ENCODE data around the gene KDM2A.

Gene KDM2A

DNA sequence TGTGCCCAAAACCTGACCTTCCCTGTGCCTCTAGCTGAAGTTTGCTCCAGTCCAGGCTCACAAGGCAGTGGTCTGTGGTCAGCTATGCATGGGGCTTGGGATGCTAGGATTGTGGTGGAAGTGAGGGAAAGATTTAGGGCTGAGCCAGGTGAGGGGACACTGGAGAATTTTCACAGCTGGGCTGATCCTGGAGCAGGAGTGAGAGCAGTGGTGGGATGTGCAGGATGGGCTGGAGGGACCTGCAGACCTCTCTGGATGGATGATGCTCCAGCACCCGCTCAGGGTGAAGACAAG is 23.9 kb upstream of the KDM2A start:
- Histone ChIP-seq H3K4me3 (ENCODE audit: extremely low read depth, insufficient read depth, low read length, poor library complexity, severe bottlenecking) (no peak overlapping the region), H3K36me3 (ENCODE audit: control insufficient read depth, insufficient read depth, low read length) (no peaks in the 10 kb centered on the region), H3K27ac (ENCODE audit: low read depth, low read length, severe bottlenecking) (no peak overlapping the region), H3K4me1 (ENCODE audit: control insufficient read depth, insufficient read depth, low read length, poor library complexity, severe bottlenecking) (peaks cover 5% of the 10 kb centered on the region), H3K9me3 (ENCODE audit: control insufficient read depth, low read length) (no peaks in the 10 kb centered on the region)
- 75 to 100% methylated on average over 1 of the region's 1 CpG for WGBS, 2 experiments (ENCODE audit: insufficient coverage in 2 of 2)

DNA sequence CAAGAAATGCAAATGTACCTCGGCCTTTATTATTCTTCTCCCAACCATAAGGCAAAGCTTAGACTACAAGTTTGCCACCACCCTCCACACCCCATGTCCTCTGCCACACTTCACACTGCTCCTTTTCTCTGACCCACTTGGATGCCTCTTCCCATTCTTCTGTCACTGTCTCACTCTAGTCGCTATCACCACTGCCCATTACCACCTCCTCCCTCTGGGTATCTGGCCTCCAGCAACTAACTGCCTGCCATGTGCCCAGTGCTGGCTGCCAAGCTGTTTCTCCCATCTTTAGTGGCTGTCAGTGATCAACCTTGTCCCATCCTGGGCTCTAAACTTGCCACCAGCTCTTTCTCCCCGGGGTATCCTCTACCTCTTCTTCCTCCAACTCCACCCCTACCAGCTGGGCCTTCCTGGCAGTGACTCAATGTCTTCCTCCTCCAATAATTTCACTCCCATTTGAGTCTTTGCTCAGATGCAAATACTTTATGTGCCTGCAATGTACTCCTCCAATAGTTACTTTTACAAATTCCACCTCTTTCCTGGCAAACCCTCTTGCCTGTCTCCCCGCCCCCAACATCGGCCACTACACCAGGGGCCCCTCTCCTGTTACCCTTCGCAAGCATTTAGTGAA is 20.1 kb upstream of the KDM2A start:
- no peaks in the 10 kb centered on the region for H3K9me3 ChIP-seq (ENCODE audit: control insufficient read depth, low read length)
- WGBS, 2 experiments (ENCODE audit: insufficient coverage in 2 of 2): 80 to 94% methylated on average over 2 to 3 of the region's 6 CpGs
- no peak overlapping the region for H3K27ac ChIP-seq (ENCODE audit: low read depth, low read length, severe bottlenecking)
- peaks cover 8% of the 10 kb centered on the region for H3K4me1 ChIP-seq (ENCODE audit: control insufficient read depth, insufficient read depth, low read length, poor library complexity, severe bottlenecking)
- H3K36me3 ChIP-seq (ENCODE audit: control insufficient read depth, insufficient read depth, low read length): no peaks in the 10 kb centered on the region
- H3K4me3 ChIP-seq (ENCODE audit: extremely low read depth, insufficient read depth, low read length, poor library complexity, severe bottlenecking): no peak overlapping the region

DNA sequence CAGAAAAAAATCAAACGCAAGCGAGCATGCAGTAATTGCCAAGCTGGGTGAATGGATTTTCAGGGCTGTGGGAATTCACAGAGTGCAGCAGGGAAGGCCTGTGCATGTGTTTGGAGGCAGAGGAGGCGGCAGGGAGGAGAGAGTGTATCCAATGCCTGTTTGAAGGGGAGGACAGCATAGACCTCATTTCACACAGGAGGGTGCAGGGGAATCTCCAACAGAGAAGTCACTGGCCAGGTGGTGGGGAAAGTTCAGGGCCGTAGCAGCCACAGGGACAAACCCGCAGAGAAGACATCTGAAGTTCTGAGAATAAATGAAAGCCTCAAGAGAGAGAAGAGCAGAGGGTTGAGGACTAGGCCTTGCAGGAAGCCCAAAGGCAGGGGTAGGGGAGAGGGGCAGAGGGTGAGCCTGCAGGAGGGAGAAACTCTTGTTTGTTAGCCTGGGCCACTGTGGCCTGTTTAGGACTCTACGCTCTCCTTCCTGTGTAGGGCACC is 19.2 kb upstream of the KDM2A start:
- no peak overlapping the region for H3K27ac ChIP-seq (ENCODE audit: low read depth, low read length, severe bottlenecking)
- H3K36me3 ChIP-seq (ENCODE audit: control insufficient read depth, insufficient read depth, low read length): no peaks in the 10 kb centered on the region
- 93 to 95% methylated on average over 5 to 6 of the region's 6 CpGs for WGBS, 2 experiments (ENCODE audit: insufficient coverage in 2 of 2)
- no peak overlapping the region for H3K4me3 ChIP-seq (ENCODE audit: extremely low read depth, insufficient read depth, low read length, poor library complexity, severe bottlenecking)
- H3K9me3 ChIP-seq (ENCODE audit: control insufficient read depth, low read length): no peaks in the 10 kb centered on the region
- peaks cover 8% of the 10 kb centered on the region for H3K4me1 ChIP-seq (ENCODE audit: control insufficient read depth, insufficient read depth, low read length, poor library complexity, severe bottlenecking)

DNA sequence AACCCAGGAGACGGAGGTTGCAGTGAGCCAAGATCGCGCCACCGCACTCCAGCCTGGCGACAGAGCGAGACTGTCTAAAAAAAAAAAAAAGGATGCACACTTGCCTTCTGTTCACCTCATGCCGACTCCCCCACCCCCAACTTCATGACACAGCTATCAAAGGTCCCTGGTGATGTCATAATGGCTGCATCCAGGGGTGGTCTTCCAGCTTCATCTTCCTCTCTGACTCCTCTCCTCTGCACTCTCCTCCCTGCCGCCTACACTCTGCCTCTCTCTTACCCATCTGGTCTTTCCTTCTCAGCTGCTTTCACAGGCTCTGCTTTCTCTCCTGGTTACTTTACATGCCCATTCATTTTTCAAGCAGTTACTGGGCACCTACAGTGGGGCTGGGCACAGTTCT is 16.4 kb upstream of the KDM2A start:
- WGBS, 2 experiments (ENCODE audit: insufficient coverage in 2 of 2): 85 to 92% methylated on average over 3 to 4 of the region's 8 CpGs
- Histone ChIP-seq H3K9me3 (ENCODE audit: control insufficient read depth, low read length) (no peaks in the 10 kb centered on the region), H3K4me3 (ENCODE audit: extremely low read depth, insufficient read depth, low read length, poor library complexity, severe bottlenecking) (no peak overlapping the region), H3K27ac (ENCODE audit: low read depth, low read length, severe bottlenecking) (no peak overlapping the region), H3K36me3 (ENCODE audit: control insufficient read depth, insufficient read depth, low read length) (no peaks in the 10 kb centered on the region), H3K4me1 (ENCODE audit: control insufficient read depth, insufficient read depth, low read length, poor library complexity, severe bottlenecking) (peaks cover 8% of the 10 kb centered on the region)

DNA sequence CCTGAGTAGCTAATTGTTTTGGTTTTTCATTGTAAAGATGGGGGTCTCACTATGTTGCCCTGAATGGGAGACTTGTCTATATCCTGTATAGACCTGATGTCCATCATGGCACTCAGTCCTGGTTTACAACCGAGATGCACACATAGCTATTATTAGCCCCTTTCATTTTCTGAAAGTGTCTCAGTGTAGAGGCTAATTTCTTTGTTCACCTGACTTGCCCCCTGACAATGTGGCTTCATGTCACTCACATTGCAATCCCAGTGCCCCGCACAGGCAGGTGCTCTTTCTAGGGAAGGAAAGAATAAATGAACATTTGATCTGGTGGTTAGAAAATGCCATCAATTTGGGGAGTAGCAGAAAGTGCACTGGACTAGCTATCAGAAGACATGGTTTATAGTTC is 13.1 kb upstream of the KDM2A start:
- Histone ChIP-seq H3K4me3 (ENCODE audit: extremely low read depth, insufficient read depth, low read length, poor library complexity, severe bottlenecking) (no peak overlapping the region), H3K27ac (ENCODE audit: low read depth, low read length, severe bottlenecking) (no peak overlapping the region), H3K36me3 (ENCODE audit: control insufficient read depth, insufficient read depth, low read length) (no peaks in the 10 kb centered on the region), H3K4me1 (ENCODE audit: control insufficient read depth, insufficient read depth, low read length, poor library complexity, severe bottlenecking) (no peaks in the 10 kb centered on the region), H3K9me3 (ENCODE audit: control insufficient read depth, low read length) (no peaks in the 10 kb centered on the region)
- WGBS, 2 experiments (ENCODE audit: insufficient coverage in 2 of 2): no CpG with 5 or more reads among the region's 2 CpGs

DNA sequence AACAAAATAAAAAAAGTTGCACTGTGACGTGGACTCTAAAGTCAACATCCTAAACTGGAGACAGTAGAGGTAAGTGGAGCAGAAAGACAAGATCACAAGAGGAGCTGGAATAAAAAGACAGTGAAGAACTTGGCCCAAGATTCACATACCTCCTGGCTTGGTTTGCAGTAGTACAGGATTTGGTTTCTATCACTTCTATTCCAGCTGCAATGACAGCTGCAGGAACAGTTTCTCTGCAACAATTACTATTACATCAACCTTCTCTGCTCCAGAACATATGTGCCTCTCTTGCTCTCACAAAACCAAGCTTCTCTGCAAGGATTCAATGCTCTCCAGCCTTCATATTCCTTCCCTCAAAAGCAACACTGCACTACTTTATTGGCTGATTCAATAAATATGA is 7.8 kb upstream of the KDM2A start:
- H3K36me3 ChIP-seq (ENCODE audit: control insufficient read depth, insufficient read depth, low read length): no peaks in the 10 kb centered on the region
- no peaks in the 10 kb centered on the region for H3K4me1 ChIP-seq (ENCODE audit: control insufficient read depth, insufficient read depth, low read length, poor library complexity, severe bottlenecking)
- H3K4me3 ChIP-seq (ENCODE audit: extremely low read depth, insufficient read depth, low read length, poor library complexity, severe bottlenecking): no peak overlapping the region
- 100% methylated on average over 1 of the region's 1 CpG; no CpG with 5 or more reads in 1 of the 2 experiments for WGBS, 2 experiments (ENCODE audit: insufficient coverage in 2 of 2)
- H3K27ac ChIP-seq (ENCODE audit: low read depth, low read length, severe bottlenecking): no peak overlapping the region
- H3K9me3 ChIP-seq (ENCODE audit: control insufficient read depth, low read length): no peaks in the 10 kb centered on the region

DNA sequence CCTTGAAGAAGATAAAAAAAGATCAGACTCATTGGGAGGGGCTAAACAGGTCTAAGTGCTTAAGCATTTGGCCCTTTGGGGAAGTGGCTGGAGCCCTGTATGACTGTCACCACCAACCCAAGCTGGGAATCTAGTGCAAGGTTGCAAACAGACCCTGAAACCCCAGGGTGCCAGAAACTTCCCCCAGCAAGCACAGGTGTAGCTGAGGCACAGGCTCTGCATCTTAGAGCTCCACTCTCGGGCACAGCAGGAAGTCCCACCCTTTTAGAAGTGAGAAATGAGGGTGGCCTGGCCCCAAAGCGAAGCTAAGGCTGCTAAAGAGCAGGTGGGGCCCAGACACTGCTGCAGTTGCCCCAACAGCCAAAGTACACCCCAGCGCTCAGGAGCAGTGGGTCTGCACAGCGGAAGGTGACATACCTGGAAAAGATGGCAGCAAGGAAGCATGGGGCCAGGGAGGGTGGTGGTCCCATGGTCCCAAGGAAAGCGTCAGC is 5.8 kb upstream of the KDM2A start:
- no peaks in the 10 kb centered on the region for H3K36me3 ChIP-seq (ENCODE audit: control insufficient read depth, insufficient read depth, low read length)
- WGBS, 2 experiments (ENCODE audit: insufficient coverage in 2 of 2): 82 to 92% methylated on average over 2 to 4 of the region's 5 CpGs
- no peaks in the 10 kb centered on the region for H3K9me3 ChIP-seq (ENCODE audit: control insufficient read depth, low read length)
- H3K4me3 ChIP-seq (ENCODE audit: extremely low read depth, insufficient read depth, low read length, poor library complexity, severe bottlenecking): no peak overlapping the region
- H3K27ac ChIP-seq (ENCODE audit: low read depth, low read length, severe bottlenecking): no peak overlapping the region
- no peaks in the 10 kb centered on the region for H3K4me1 ChIP-seq (ENCODE audit: control insufficient read depth, insufficient read depth, low read length, poor library complexity, severe bottlenecking)

DNA sequence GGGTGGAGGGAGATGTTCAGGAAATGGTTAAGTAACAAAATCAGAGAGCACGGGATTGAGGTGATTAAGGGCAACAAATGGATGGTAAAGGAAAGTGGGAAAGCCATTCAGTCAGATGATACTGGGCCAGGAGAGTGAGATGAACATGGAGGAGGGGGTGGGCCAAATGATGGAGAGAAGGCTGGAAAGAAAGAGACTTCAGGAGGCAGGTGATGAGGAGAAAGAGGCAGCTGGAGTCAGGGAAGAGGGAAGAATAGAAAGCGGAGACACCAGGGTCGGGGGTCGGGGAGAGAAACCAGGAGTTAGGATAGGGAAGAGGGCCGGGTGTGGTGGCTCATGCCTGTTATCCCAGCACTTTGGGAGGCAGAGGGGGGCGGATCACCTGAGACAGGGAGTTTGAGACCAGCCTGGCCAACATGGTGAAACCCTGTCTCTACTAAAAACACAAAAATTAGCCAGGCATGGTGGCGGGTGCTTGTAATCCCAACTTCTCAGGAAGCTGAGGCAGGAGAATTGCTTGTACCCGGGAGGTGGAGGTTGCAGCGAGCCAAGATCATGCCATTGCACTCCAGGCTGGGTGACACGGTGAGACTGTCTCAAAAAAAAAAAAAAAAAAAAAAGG is 4.7 kb upstream of the KDM2A start:
- Histone ChIP-seq H3K9me3 (ENCODE audit: control insufficient read depth, low read length) (no peaks in the 10 kb centered on the region), H3K4me1 (ENCODE audit: control insufficient read depth, insufficient read depth, low read length, poor library complexity, severe bottlenecking) (no peaks in the 10 kb centered on the region), H3K27ac (ENCODE audit: low read depth, low read length, severe bottlenecking) (no peak overlapping the region), H3K36me3 (ENCODE audit: control insufficient read depth, insufficient read depth, low read length) (no peaks in the 10 kb centered on the region), H3K4me3 (ENCODE audit: extremely low read depth, insufficient read depth, low read length, poor library complexity, severe bottlenecking) (no peak overlapping the region)
- WGBS, 2 experiments (ENCODE audit: insufficient coverage in 2 of 2): 87 to 91% methylated on average over 8 of the region's 10 CpGs

DNA sequence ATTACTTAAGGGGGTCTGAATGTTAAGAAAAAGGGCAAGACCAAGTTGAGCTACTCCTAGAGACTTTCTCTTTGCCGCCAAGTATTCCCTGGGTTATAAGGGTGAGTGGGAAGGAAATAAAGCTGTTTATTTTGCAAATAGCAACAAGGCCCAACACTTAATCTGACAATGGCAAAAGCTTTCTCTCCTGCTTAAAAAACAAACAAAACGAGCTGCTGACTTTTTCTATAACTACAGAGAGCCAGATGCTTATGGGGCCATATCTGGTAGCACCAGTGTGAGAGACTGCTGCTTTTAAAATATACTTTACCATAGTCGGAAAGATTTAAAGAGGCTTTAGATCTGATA is 2.3 kb upstream of the KDM2A start:
- Histone ChIP-seq H3K9me3 (ENCODE audit: control insufficient read depth, low read length) (no peaks in the 10 kb centered on the region), H3K4me3 (ENCODE audit: extremely low read depth, insufficient read depth, low read length, poor library complexity, severe bottlenecking) (no peak overlapping the region), H3K27ac (ENCODE audit: low read depth, low read length, severe bottlenecking) (no peak overlapping the region), H3K36me3 (ENCODE audit: control insufficient read depth, insufficient read depth, low read length) (peaks cover 7% of the 10 kb centered on the region), H3K4me1 (ENCODE audit: control insufficient read depth, insufficient read depth, low read length, poor library complexity, severe bottlenecking) (no peaks in the 10 kb centered on the region)
- WGBS, 2 experiments (ENCODE audit: insufficient coverage in 2 of 2): 60 to 72% methylated on average over 1 to 2 of the region's 3 CpGs

DNA sequence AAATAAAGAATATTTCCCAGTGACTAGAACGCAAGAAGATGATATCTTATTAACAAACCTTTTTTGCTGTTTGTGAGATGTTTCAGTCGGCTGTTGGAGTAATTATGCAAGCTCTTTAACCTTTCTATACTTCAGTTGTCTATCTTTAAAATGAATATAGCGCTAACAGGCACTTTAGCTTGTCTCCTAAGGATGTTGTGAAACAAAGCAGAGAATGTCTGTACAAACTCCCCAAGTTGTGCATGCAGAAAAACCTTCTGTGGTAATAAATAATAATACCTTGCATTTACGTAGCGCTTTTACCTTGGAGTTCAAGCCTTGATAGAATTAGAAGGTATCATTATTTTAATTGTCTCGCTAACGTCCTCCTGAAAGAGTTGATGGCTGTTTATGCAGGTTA is 1.9 kb upstream of the KDM2A start:
- peak overlapping the region; percentile 13 for H3K27ac ChIP-seq (ENCODE audit: low read depth, low read length, severe bottlenecking)
- H3K4me1 ChIP-seq (ENCODE audit: control insufficient read depth, insufficient read depth, low read length, poor library complexity, severe bottlenecking): no peaks in the 10 kb centered on the region
- peak overlapping the region; percentile 28 for H3K4me3 ChIP-seq (ENCODE audit: extremely low read depth, insufficient read depth, low read length, poor library complexity, severe bottlenecking)
- WGBS, 2 experiments (ENCODE audit: insufficient coverage in 2 of 2): 83% methylated on average over 2 of the region's 7 CpGs; no CpG with 5 or more reads in 1 of the 2 experiments
- H3K9me3 ChIP-seq (ENCODE audit: control insufficient read depth, low read length): no peaks in the 10 kb centered on the region
- H3K36me3 ChIP-seq (ENCODE audit: control insufficient read depth, insufficient read depth, low read length): peaks cover 7% of the 10 kb centered on the region

DNA sequence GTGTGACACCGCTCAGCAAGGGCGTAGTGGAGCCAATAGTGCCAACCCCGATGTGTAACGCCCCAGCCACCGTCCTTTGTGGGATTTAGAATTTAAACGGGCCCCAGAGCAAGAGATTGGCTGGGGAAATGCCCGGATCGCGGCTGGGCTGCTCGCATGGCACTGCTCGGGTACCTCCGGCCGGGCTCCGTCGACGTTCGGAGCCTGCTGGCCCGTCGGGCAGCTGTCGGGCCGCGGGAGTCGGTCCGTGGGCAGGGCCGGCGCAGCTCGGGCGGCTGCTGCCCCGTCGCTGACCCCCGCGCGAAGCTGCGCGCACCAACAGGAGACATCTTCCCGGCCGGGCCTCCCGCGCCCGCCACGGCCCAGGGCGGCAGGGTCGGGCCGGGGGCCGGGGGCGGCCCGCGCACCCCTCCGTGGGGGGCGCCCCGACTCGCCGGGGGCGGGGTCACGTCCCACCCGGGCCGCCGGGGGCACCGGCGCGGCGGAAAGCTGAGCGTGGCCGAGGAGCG is 1.3 kb upstream of the KDM2A start:
- H3K9me3 ChIP-seq (ENCODE audit: control insufficient read depth, low read length): no peaks in the 10 kb centered on the region
- peaks cover 8% of the 10 kb centered on the region for H3K36me3 ChIP-seq (ENCODE audit: control insufficient read depth, insufficient read depth, low read length)
- peak overlapping the region; percentile 37 for H3K4me3 ChIP-seq (ENCODE audit: extremely low read depth, insufficient read depth, low read length, poor library complexity, severe bottlenecking)
- H3K4me1 ChIP-seq (ENCODE audit: control insufficient read depth, insufficient read depth, low read length, poor library complexity, severe bottlenecking): peaks cover under 1% of the 10 kb centered on the region
- 7% methylated on average over 52 to 56 of the region's 65 CpGs for WGBS, 2 experiments (ENCODE audit: insufficient coverage in 2 of 2)
- H3K27ac ChIP-seq (ENCODE audit: low read depth, low read length, severe bottlenecking): peak overlapping the region; percentile 13

All from mesodermal cell (in vitro differentiated cells).